Mesenchymal stem cell (in vitro differentiated cells and primary cell): ENCODE measurements around the gene BCKDHA. TPM values are rescaled to one million over a fixed set of nuclear protein-coding genes. Genes with fewer than 3 reads are reported as not detected.
"Not testable (repeated sequence)": the region's sequence is repeated elsewhere in the genome, so short reads cannot be mapped to it uniquely, and the experiment has no call there.

ENCODE experiments used
- DNase-seq: peaks from one replicate; pipeline ENCODE4 v3.0.0-alpha.2; 2013
- H2AFZ ChIP-seq: one replicate; pipeline ENCODE4 v1.6.1; 2013; ENCODE audit warnings: low read depth, mild to moderate bottlenecking, control low read depth, inconsistent platforms, low read length, moderate library complexity
- H2AK5ac ChIP-seq: 2 replicates; pipeline ENCODE4 v1.6.1; 2013; ENCODE audit warnings: low read length, moderate library complexity, mild to moderate bottlenecking, inconsistent platforms; ENCODE audit not compliant: severe bottlenecking
- H2BK120ac ChIP-seq: one replicate; pipeline ENCODE4 v1.6.1; 2013; ENCODE audit warnings: low read depth, mild to moderate bottlenecking, inconsistent platforms, low read length, moderate library complexity
- H2BK12ac ChIP-seq, 2 experiments: one replicate each; pipeline ENCODE4 v1.6.1; 2013; ENCODE audit warnings: inconsistent platforms in 2 of 2, low read length in 2 of 2, mild to moderate bottlenecking in 2 of 2, moderate library complexity in 2 of 2, control low read depth in 1 of 2
- H2BK15ac ChIP-seq: one replicate; pipeline ENCODE4 v1.6.1; 2013; ENCODE audit warnings: mild to moderate bottlenecking, low read depth, inconsistent platforms; ENCODE audit not compliant: poor library complexity, severe bottlenecking
- H2BK5ac ChIP-seq: 2 replicates; pipeline ENCODE4 v1.6.1; 2013; ENCODE audit warnings: low read depth, mild to moderate bottlenecking, low read length, control low read depth, inconsistent platforms; ENCODE audit not compliant: poor library complexity, severe bottlenecking
- H3K14ac ChIP-seq, 2 experiments: one replicate each; pipeline ENCODE4 v1.6.1; 2013; ENCODE audit warnings: inconsistent platforms in 2 of 2, low read length in 2 of 2, control low read depth in 1 of 2, mild to moderate bottlenecking in 1 of 2, moderate library complexity in 1 of 2
- H3K18ac ChIP-seq, 2 experiments: one replicate each; pipeline ENCODE4 v1.6.1; 2013; ENCODE audit warnings: inconsistent platforms in 2 of 2, low read length in 2 of 2, control low read depth in 1 of 2, low read depth in 1 of 2, mild to moderate bottlenecking in 1 of 2
- H3K23ac ChIP-seq, 2 experiments: one replicate each; pipeline ENCODE4 v1.6.1; 2013; ENCODE audit warnings: inconsistent platforms in 2 of 2, low read length in 2 of 2, mild to moderate bottlenecking in 2 of 2, moderate library complexity in 2 of 2, control low read depth in 1 of 2
- H3K27ac ChIP-seq: 2 replicates; pipeline ENCODE4 v1.5.1; 2013; ENCODE audit warnings: mild to moderate bottlenecking, moderate library complexity, low read length, control low read depth, inconsistent platforms; ENCODE audit not compliant: poor library complexity, severe bottlenecking
- H3K27me3 ChIP-seq, 2 experiments: 2 replicates each; pipeline versions ENCODE4 v1.6.1 to v1.7.0; 2013; ENCODE audit warnings: low read length in 2 of 2, mild to moderate bottlenecking in 2 of 2, moderate library complexity in 2 of 2, control low read depth in 1 of 2, inconsistent platforms in 1 of 2; ENCODE audit not compliant: control insufficient read depth in 1 of 2, insufficient read depth in 1 of 2
- H3K36me3 ChIP-seq, 2 experiments: 2 replicates each; pipeline versions ENCODE4 v1.6.1 to v1.7.0; 2013; ENCODE audit warnings: low read length in 2 of 2, control low read depth in 1 of 2, inconsistent platforms in 1 of 2, low read depth in 1 of 2, mild to moderate bottlenecking in 1 of 2; ENCODE audit not compliant: insufficient read depth in 2 of 2, control insufficient read depth in 1 of 2
- H3K4ac ChIP-seq, 2 experiments: one replicate each; pipeline ENCODE4 v1.6.1; 2013; ENCODE audit warnings: inconsistent platforms in 2 of 2, low read length in 2 of 2, mild to moderate bottlenecking in 2 of 2, moderate library complexity in 2 of 2, control low read depth in 1 of 2, low read depth in 1 of 2
- H3K4me1 ChIP-seq: 2 replicates; pipeline ENCODE4 v1.6.1; 2013; ENCODE audit warnings: low read depth, low read length, control low read depth; ENCODE audit not compliant: control insufficient read depth, insufficient read depth
- H3K4me2 ChIP-seq: 2 replicates; pipeline ENCODE4 v1.6.1; 2013; ENCODE audit warnings: low read length, mild to moderate bottlenecking, inconsistent platforms; ENCODE audit not compliant: poor library complexity, severe bottlenecking
- H3K4me3 ChIP-seq, 2 experiments: 2 replicates each; pipeline versions ENCODE4 v1.5.1 to v1.7.0; 2013; ENCODE audit warnings: low read length in 2 of 2, mild to moderate bottlenecking in 2 of 2, control low read depth in 1 of 2, low read depth in 1 of 2; ENCODE audit not compliant: insufficient read depth in 1 of 2
- H3K79me1 ChIP-seq: replicated peaks from 2 replicates; pipeline ENCODE4 v1.6.1; 2013; ENCODE audit warnings: mild to moderate bottlenecking, control low read depth, low read length, inconsistent platforms; ENCODE audit not compliant: poor library complexity, severe bottlenecking
- H3K9ac ChIP-seq: 2 replicates; pipeline ENCODE4 v1.7.0; 2013; ENCODE audit warnings: mild to moderate bottlenecking, low read length, moderate library complexity
- H3K9me3 ChIP-seq: 2 replicates; pipeline ENCODE4 v1.7.0; 2013; ENCODE audit warnings: mild to moderate bottlenecking, low read length; ENCODE audit not compliant: control insufficient read depth
- H4K8ac ChIP-seq: one replicate; pipeline ENCODE4 v1.6.1; 2013; ENCODE audit warnings: inconsistent platforms, mild to moderate bottlenecking, low read length, moderate library complexity
- H4K91ac ChIP-seq: one replicate; pipeline ENCODE4 v1.6.1; 2013; ENCODE audit warnings: mild to moderate bottlenecking, low read length, inconsistent platforms
- WGBS: methylation state at CpG from one replicate; pipeline ENCODE4 v1.1.7; 2013; ENCODE audit warnings: mixed read lengths; 5-methylcytosine and 5-hydroxymethylcytosine counted together
- small RNA-seq: library from polyadenylated mRNA; stranded (forward); fragments of <200 nt; extraction: miRNeasy Mini kit (QIAGEN cat#:217004); gene quantifications from one replicate; pipeline ENCODE3, GENCODE V24; 2013; ENCODE audit warnings: low read depth

BCKDHA gene

DNA sequence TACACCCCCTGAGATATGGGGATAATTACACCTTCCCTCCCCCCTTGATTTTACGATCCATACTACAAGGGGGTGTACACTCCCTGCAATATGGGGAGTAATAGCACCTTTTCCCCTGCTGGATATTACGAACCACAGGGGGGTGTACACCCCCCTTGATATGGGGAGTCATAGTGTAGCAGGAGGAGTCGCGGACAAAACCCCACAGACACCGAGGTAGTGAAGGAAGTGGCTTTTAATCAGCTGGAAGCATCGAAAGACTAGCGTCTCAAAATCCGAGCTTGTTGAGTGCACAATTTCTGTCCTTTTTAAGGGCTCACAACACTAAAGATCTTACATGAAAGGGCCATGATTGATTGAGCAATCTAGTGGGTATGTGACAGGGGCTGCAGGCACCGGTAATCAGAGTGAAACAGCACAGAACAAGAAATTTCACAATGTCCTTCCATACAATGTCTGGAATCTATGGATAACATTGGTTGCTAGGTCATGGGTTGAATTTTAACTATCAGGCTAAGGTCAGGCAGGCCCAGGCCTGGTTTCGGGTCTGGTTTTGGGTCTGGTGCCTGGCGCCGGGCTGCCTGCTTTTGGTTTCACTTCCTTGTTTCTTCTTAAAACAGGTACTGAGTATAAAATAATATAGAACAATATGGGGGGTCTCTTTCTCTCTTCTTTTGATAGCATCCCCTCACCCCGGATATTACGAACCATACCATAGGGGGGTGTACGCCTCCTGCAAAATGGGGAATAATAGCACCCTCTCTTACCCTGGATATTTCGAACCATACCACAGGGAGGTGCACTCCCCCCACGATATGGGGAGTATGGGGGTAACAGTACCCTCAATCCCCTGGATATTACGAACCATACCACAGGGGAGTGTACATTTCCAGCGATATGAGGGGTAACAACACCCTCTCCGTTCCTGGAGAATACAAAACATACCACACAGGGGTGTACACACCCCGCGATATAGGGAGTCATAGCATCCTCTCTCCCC is 65.9 kb downstream of the BCKDHA start:
- not testable (repeated sequence) for H3K14ac ChIP-seq, H3K4me3 ChIP-seq, H2BK120ac ChIP-seq, H2AFZ ChIP-seq, H2BK5ac ChIP-seq, H2BK12ac ChIP-seq, H3K4ac ChIP-seq, H3K27ac ChIP-seq, H4K91ac ChIP-seq, H2AK5ac ChIP-seq, DNase-seq, H3K36me3 ChIP-seq, H3K79me1 ChIP-seq, H3K23ac ChIP-seq, H4K8ac ChIP-seq, H3K9me3 ChIP-seq, H3K4me2 ChIP-seq, H3K4me1 ChIP-seq, H2BK15ac ChIP-seq, H3K9ac ChIP-seq, H3K18ac ChIP-seq
- WGBS = 80% methylated on average over 16 of the region's 22 CpGs
- H3K27me3 ChIP-seq = peaks cover 0 to 78% of the 10 kb centered on the region in 2 experiments

Small RNAs within 50 kb of the gene (small RNA-seq; reads per million reads assigned to genes)
- gene RF00017 = not detected
